HG03135 (cell line): Measurements from ENCODE around the gene MRTFB.
"Not testable (repeated sequence)": the region's sequence is repeated elsewhere in the genome, so short reads cannot be mapped to it uniquely, and the experiment has no call there.

Experiments used
- ATAC-seq: cut with Tn5 transposase; IDR thresholded peaks from one replicate; pipeline ENCODE4 v1.9.1; 2021; ENCODE audit warnings: mild to moderate bottlenecking, moderate library complexity; ENCODE audit not compliant: unreplicated experiment

MRTFB gene

DNA sequence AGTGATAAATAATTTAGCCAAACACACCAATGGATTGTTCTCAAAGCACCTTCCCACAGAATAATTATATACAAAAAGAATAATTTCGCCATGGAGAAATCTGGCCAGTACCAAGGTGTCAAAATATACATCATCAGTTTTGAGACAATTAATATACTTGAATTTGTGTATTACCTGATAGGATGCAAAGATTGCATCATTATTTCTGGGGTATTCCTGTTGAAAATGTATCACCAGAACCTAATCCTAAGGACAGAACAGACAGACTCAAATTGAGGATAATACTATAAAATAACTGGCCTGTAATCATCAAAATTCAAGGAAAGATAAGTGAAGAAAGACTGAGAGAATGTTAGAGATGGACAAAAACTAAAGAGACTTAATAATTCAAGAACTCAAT, 111.9 kb downstream of the MRTFB start:
- ATAC-seq = no peak

DNA sequence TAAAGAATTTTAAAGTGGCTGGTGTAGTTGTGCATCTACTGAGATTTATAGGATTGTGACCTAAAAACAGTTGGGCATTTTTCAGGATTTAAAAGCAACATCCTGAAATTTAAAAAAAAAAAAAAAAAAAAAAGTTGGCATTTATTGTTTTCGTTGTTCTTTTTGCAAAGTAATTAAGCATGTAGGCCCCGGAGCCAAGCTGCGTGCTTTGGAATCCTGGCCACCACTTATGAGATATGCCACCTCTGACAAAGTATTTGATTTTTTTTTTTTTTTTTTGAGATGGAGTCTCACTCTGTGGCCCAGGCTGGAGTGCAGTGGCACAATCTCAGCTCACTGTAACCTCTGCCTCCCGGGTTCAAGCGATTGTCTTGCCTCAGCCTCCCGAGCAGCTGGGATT, 112.8 kb downstream of the MRTFB start:
- not testable (repeated sequence) for ATAC-seq

DNA sequence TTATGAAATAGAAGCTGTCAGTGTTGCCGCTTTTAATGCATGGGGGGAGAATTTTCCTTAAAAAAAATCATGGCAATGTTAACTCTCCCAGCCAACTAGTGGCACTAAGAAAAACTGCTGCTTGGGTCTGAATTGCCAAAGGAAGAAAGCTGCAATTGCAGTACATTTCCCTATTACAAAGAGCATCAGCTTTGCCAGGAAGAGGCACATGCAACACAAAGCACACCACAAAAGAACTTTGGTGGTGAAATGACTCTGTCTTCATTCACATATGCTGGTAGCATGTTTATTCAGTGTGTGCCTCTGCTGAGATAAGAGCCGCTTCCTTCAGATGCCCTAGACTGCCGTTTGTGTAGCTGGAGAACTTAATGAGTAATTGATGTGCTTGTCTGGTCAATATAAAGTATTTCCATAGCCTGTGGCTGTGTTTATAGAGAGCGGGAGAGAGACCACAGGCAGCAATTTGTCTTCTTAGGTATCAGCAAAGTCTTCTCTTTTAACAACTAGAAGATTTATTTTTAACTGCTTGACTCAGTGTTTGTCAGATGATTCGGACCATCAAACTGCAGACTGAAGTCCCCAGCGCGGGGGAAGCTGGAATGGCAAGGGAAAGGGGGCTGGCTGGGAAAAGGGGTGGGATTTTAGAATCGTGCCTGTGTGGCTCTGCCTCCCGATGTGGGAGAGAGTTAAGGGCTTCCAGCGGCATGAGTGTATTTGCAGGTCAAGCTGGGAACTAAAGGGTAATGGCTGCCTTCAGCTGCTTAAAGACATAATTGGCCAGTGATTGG, 115.1 kb downstream of the MRTFB start:
- no peak for ATAC-seq

- ATAC-seq = no peak
Measured at GRCh38 chr16:14186795-14187221, 115.7 kb downstream of the MRTFB start.

- ATAC-seq = no peak
Measured at GRCh38 chr16:14187517-14188338, 116.6 kb downstream of the MRTFB start.

DNA sequence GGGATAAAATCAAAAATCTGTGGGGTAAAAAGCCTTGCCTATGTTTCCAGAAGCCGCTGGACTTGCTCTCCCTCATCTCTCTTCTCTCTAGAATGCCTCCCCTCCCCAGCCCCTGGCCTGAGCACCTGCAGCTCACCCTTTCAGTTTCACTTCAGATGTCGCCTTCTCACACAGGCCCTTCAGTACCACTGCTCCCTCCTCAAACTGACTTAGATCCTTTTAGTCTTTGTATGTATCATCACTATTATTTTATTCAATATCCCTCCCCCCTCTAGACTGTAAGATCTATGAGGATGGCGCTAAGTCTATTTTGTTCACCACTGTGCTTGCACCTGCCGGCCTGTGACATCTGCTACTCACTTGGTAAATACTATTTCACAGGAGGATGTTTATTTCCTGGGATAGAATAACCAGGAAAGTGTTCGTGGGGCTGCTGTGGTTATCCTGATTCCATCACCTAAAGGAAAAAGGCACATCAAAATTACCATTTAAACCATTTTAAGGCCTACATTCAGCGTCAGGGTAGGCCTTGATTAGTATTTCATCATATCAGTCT, 122.3 kb downstream of the MRTFB start:
- ATAC-seq = peak; percentile 83

DNA sequence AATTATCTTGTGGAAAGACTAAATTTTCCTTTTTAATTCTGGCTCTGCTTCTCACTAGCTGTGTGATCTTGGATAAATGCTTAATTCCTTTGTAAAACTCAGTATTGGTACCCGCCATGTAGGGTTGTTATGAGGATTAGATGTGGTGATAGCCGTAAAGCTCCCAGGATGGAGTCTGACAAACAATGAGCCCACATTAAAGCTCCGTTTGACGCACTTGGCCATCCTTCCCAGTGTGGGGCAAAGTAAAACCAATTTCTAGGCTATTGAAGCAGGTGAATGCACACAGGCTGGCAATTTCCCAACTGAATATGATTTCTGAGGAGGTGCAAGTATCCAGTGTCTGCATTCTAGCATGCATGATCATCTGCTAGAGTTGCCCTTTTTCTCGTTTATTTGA, 123.6 kb downstream of the MRTFB start:
- ATAC-seq = no peak

- ATAC-seq = no peak
Measured at GRCh38 chr16:14196011-14196410, 124.9 kb downstream of the MRTFB start.

DNA sequence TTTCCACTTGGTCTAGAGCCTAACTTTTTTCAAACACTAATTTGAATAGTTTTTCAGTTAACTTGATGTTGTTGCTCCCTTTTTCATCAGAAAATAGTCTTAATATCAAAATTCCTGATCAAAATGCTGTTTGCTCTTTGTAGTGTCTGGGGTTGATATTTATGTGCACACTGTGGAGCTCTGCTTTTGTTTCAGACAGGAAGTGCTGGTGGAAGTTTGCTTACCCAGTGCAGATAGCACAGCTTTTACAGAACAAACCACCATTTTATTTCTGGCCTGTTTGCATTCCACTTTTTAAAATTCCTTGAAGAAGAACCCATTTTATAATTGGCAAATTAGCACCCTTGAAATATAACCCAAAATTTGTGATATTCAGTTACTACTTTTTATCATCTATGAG, 125.4 kb downstream of the MRTFB start:
- no peak for ATAC-seq

DNA sequence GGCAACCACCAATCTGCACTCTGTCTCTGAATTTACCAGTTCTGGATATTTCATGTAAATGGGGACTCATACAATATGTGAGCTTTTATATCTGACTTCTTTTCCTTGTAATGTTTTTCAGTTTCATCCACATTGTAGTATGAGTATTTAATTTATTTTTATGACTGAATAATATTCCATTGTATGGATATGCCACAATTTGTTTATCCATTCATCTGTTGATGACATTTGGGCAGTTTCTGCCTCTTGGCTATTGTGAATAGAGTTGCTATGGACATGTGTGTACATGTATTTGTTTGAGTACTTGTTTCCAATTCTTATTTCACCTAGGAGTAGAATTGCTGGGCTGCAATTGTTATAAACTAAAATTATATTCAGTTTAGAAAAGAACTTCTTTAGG, 126.9 kb downstream of the MRTFB start:
- no peak for ATAC-seq

GRCh38 chr16:14198572-14198971, 127.5 kb downstream of the MRTFB start:
- ATAC-seq = no peak

GRCh38 chr16:14199199-14199598, 128.1 kb downstream of the MRTFB start:
- no peak for ATAC-seq

GRCh38 chr16:14199624-14200023, 128.5 kb downstream of the MRTFB start:
- no peak for ATAC-seq

GRCh38 chr16:14202095-14202494, 131.0 kb downstream of the MRTFB start:
- ATAC-seq = no peak

DNA sequence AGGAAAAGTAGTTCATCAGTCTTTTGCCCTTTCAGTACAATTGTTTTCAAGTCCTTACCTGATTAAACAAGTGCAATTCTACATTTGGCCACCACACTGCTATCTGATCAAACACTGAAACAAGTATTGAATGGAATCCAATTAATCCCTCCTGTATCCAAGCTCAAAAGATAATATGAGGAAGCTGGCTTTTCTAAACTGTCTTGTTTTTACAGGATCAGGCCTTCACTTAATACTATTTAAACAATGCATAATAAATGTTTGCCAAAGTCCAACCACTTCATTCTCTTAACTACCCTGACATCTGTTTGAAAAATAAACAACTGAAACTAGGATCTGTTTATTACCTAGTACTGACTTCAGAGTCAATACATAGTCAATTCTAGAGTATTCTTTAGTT, 131.6 kb downstream of the MRTFB start:
- ATAC-seq = no peak

DNA sequence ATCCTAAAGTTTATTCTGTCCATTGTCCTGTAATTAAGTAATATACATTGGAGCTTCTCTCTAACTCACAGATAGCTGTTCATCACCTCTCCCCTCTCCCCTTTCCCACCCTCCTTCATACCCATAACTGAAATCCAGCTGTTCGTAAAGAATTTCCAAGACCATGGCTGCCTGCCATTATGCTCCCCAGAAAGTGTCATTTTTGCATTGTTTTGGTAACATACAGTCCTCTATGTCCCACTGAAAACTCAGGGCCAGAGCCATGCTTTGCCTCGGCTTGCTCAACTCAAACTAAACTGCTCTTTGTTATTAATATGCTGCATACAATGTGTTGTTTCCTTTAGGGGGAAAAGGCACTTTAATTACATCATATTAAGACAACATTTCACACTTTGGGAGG, 132.0 kb downstream of the MRTFB start:
- no peak for ATAC-seq

DNA sequence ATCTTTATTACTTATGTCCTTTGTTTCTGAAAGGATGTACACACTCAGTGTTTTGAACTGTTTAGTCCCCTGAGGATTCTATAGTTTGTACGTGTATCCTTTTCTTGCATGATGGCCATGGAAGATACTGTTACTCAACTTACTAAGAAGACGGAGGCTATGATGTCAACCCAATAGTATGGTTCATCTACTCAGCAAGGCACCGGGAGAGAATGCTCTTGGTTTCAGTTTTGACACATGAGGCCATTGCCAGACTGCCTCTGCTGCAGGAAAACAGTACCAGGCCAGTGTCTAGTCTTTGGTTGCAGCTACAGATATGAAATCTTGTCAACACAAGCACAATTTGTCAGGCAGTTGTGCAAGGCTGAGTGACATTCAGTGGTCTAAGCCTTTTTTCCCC, 134.5 kb downstream of the MRTFB start:
- ATAC-seq = no peak

- no peak for ATAC-seq
Measured at GRCh38 chr16:14211856-14212543, 140.9 kb downstream of the MRTFB start.

- ATAC-seq = no peak
Measured at GRCh38 chr16:14215941-14216340, 144.8 kb downstream of the MRTFB start.

DNA sequence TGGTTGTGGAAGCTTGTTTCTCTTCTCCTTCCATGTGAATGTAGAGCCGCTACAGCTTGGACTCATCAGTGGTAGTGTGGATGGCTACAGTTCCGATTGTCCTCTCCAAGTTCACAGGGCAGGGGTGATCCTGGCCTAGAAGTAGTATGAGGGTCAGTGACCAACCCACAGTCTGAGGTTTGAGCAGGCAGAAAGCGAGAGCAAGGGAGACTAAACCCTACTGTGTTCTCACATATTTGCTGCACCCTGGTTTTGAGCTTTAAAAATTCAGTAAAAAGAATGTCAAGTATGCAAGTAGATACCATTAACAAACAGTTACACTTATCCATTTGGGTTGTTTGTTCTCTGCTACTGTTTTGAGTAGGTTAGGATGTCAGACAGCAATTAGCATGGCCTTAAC, 148.9 kb downstream of the MRTFB start:
- ATAC-seq = no peak

- no peak for ATAC-seq
Measured at GRCh38 chr16:14223632-14224031, 152.5 kb downstream of the MRTFB start.
